A549 (cell line): ENCODE measurements around the gene VWA8.

Experiments
- CEBPB ChIP-seq, 2 experiments: fragments of >200 bp in 1 of 2; sonication (Bioruptor Twin) in 1 of 2; formaldehyde crosslinking in 1 of 2; IDR thresholded peaks; 2 replicates each; pipeline ENCODE4 v1.6.1; 2012 to 2016
- ESRRA ChIP-seq: fragments of 150-350 bp; IDR thresholded peaks from 2 replicates; pipeline ENCODE4 v1.6.1; 2014; ENCODE audit warnings: mild to moderate bottlenecking, low read length, borderline replicate concordance
- RAD21 ChIP-seq, 2 experiments: fragments of >200 bp in 1 of 2; sonication (Bioruptor Twin) in 1 of 2; formaldehyde crosslinking in 1 of 2; IDR thresholded peaks in 1 of 2; conservative IDR thresholded peaks in 1 of 2; 2 replicates in 1 of 2; 3 replicates in 1 of 2; pipeline ENCODE4 v1.6.1; 2012 to 2018; ENCODE audit warnings: inconsistent platforms in 1 of 2
- TP53 ChIP-seq: fragments of 250-450 bp; sonication (Bioruptor Pico); IDR thresholded peaks from 2 replicates; pipeline ENCODE4 v1.5.0; 2021; ENCODE audit warnings: mild to moderate bottlenecking, moderate library complexity
- TF ChIP-seq, protein P1 (sequence below): fragments of >200 bp; sonication (Bioruptor Twin); formaldehyde crosslinking; IDR thresholded peaks from 3 replicates; pipeline ENCODE4 v1.5.1; 2016
- TF ChIP-seq, protein P2 (sequence below): fragments of 200-600 bp; sonication (generic); IDR thresholded peaks from 2 replicates; pipeline ENCODE4 v1.6.1; 2016; ENCODE audit warnings: antibody characterized with exemption, mild to moderate bottlenecking, moderate library complexity

DNA sequence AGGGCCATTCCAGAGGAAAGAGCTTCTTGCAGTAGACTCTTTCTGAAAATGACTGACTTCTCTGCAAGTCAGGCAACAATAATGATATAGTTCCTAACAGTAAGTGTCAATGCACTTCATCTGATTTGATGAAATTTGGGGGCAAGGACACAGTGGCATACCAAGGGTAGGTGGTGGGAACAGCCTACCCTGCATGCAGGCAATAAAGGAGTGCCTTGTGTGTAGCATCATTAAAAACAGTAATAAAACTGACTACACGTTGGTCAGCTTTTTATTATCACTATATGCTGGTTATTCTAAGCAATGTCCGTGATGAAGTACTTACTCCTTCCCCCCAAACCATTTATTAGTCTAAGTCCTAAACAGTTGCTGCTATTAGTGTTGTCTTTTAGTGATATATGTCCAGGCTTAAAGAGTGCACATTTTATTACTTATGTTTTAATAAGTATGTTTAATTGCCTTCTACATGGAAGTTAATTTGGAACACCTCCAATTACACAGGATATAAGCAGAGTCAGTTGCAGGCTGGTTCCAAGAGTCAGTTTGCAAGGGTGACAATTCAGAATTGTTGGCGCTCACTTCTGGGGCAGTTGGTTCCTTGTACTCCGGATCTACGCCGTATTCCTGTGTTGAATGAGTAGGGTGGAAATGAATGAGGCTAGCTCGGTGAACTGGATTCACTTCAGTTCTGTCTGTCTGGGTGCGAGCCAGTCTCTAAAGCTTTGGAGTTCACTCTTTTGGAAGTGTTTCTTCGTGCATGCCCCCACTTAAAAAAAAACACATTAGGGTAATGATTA lies 419.6 kb downstream of the VWA8 start:
- no peak for TF ChIP-seq CEBPB (IDR thresholded peaks at IDR 0.05)
- no peak for TF ChIP-seq ESRRA
- TF ChIP-seq, protein P1, sequence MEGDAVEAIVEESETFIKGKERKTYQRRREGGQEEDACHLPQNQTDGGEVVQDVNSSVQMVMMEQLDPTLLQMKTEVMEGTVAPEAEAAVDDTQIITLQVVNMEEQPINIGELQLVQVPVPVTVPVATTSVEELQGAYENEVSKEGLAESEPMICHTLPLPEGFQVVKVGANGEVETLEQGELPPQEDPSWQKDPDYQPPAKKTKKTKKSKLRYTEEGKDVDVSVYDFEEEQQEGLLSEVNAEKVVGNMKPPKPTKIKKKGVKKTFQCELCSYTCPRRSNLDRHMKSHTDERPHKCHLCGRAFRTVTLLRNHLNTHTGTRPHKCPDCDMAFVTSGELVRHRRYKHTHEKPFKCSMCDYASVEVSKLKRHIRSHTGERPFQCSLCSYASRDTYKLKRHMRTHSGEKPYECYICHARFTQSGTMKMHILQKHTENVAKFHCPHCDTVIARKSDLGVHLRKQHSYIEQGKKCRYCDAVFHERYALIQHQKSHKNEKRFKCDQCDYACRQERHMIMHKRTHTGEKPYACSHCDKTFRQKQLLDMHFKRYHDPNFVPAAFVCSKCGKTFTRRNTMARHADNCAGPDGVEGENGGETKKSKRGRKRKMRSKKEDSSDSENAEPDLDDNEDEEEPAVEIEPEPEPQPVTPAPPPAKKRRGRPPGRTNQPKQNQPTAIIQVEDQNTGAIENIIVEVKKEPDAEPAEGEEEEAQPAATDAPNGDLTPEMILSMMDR: no peak
- TF ChIP-seq RAD21 (conservative IDR thresholded peaks at IDR 0.05 in 1 of 2, IDR thresholded peaks at IDR 0.05 in 1 of 2): no peak
- TF ChIP-seq TP53 (CRISPR knock-in tag): no peak
- TF ChIP-seq, protein P2, sequence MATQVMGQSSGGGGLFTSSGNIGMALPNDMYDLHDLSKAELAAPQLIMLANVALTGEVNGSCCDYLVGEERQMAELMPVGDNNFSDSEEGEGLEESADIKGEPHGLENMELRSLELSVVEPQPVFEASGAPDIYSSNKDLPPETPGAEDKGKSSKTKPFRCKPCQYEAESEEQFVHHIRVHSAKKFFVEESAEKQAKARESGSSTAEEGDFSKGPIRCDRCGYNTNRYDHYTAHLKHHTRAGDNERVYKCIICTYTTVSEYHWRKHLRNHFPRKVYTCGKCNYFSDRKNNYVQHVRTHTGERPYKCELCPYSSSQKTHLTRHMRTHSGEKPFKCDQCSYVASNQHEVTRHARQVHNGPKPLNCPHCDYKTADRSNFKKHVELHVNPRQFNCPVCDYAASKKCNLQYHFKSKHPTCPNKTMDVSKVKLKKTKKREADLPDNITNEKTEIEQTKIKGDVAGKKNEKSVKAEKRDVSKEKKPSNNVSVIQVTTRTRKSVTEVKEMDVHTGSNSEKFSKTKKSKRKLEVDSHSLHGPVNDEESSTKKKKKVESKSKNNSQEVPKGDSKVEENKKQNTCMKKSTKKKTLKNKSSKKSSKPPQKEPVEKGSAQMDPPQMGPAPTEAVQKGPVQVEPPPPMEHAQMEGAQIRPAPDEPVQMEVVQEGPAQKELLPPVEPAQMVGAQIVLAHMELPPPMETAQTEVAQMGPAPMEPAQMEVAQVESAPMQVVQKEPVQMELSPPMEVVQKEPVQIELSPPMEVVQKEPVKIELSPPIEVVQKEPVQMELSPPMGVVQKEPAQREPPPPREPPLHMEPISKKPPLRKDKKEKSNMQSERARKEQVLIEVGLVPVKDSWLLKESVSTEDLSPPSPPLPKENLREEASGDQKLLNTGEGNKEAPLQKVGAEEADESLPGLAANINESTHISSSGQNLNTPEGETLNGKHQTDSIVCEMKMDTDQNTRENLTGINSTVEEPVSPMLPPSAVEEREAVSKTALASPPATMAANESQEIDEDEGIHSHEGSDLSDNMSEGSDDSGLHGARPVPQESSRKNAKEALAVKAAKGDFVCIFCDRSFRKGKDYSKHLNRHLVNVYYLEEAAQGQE: no peak
